Caki2 (cell line): ENCODE measurements around the gene OR2G3. TPM values are rescaled to one million over a fixed set of nuclear protein-coding genes. Genes with fewer than 3 reads are reported as not detected.

Experiments
- total RNA-seq: library from RNA; depleted of rRNA; stranded (reverse); fragments of >200 nt; shearing (Covaris generic); gene quantifications from 2 replicates; pipeline ENCODE4 v1.2.3, GENCODE V29; 2014; ENCODE audit warnings: low replicate concordance; rRNA removed

OR2G3 gene
- total RNA-seq, 1 experiment from 2014 or later: not detected

Other genes with a start within 250 kb of the OR2G3 start
- gene NLRP3, start 189.4 kb upstream of the OR2G3 start, total RNA-seq: not detected in 2 replicates
- not detected in 2 replicates for gene OR2B11, start 147.5 kb upstream of the OR2G3 start, total RNA-seq
- gene OR2C3, start 69.1 kb upstream of the OR2G3 start, total RNA-seq: not detected in 2 replicates
- not detected in 2 replicates for gene GCSAML, start 56.5 kb upstream of the OR2G3 start, total RNA-seq
- gene OR2G2, start 17.2 kb upstream of the OR2G3 start, total RNA-seq: not detected in 2 replicates
- gene OR13G1, start 74.2 kb downstream of the OR2G3 start, total RNA-seq: not detected in 2 replicates
- not detected in 2 replicates for gene OR6F1, start 111.1 kb downstream of the OR2G3 start, total RNA-seq
- not detected in 2 replicates for gene OR14K1, start 133.0 kb downstream of the OR2G3 start, total RNA-seq
- not detected in 2 replicates for gene OR14A2, start 142.6 kb downstream of the OR2G3 start, total RNA-seq
- not detected in 2 replicates for gene OR1C1, start 155.0 kb downstream of the OR2G3 start, total RNA-seq
- gene OR14A16, start 218.5 kb downstream of the OR2G3 start, total RNA-seq: not detected in 2 replicates
- not detected in 2 replicates for gene OR11L1, start 236.3 kb downstream of the OR2G3 start, total RNA-seq